Neuronal stem cell (in vitro differentiated cells): ENCODE measurements around the gene TRIM27.
A peak's percentile ranks its signal among the peaks of the same experiment; 100 is the strongest.

ENCODE experiments used
- DNase-seq: peaks from one replicate; pipeline ENCODE4 v3.0.0-alpha.2; 2013; ENCODE audit warnings: low spot score
- H2AFZ ChIP-seq: one replicate; pipeline ENCODE4 v1.6.1; 2013; ENCODE audit warnings: mild to moderate bottlenecking, low read length, inconsistent platforms
- H2AK5ac ChIP-seq: 2 replicates; pipeline ENCODE4 v1.6.1; 2013; ENCODE audit warnings: low read depth, mild to moderate bottlenecking, inconsistent platforms, low read length, moderate library complexity, mixed read lengths
- H2BK120ac ChIP-seq: 2 replicates; pipeline ENCODE4 v1.6.1; 2013; ENCODE audit warnings: low read depth, mild to moderate bottlenecking, inconsistent platforms, low read length, moderate library complexity, mixed read lengths
- H2BK12ac ChIP-seq: one replicate; pipeline ENCODE4 v1.6.1; 2013; ENCODE audit warnings: low read length, inconsistent platforms
- H2BK15ac ChIP-seq: 2 replicates; pipeline ENCODE4 v1.6.1; 2013; ENCODE audit warnings: mild to moderate bottlenecking, low read length, inconsistent platforms, mixed read lengths
- H2BK5ac ChIP-seq: one replicate; pipeline ENCODE4 v1.6.1; 2013; ENCODE audit warnings: inconsistent platforms, mild to moderate bottlenecking, low read length, moderate library complexity
- H3K14ac ChIP-seq: one replicate; pipeline ENCODE4 v1.6.1; 2013; ENCODE audit warnings: low read length, inconsistent platforms
- H3K18ac ChIP-seq: 2 replicates; pipeline ENCODE4 v1.6.1; 2013; ENCODE audit warnings: low read length, inconsistent platforms
- H3K23ac ChIP-seq: 2 replicates; pipeline ENCODE4 v1.6.1; 2013; ENCODE audit warnings: low read depth, mild to moderate bottlenecking, mixed read lengths, low read length, inconsistent platforms; ENCODE audit not compliant: poor library complexity
- H3K27ac ChIP-seq: replicated peaks from 3 replicates; pipeline ENCODE4 v1.5.1; 2013; ENCODE audit warnings: low read length, inconsistent platforms
- H3K27me3 ChIP-seq, 3 experiments: 2 replicates each; pipeline ENCODE4 v1.6.1; 2013; ENCODE audit warnings: low read length in 3 of 3, mild to moderate bottlenecking in 2 of 3, inconsistent platforms in 1 of 3, low read depth in 1 of 3, mixed read lengths in 1 of 3, moderate library complexity in 1 of 3; ENCODE audit not compliant: control insufficient read depth in 3 of 3, insufficient read depth in 3 of 3
- H3K36me3 ChIP-seq, 2 donors: replicated peaks in 1 of 2; 2 replicates each; pipeline ENCODE4 v1.6.1; 2013; ENCODE audit warnings: low read length in 2 of 2; ENCODE audit not compliant: control insufficient read depth in 2 of 2, insufficient read depth in 2 of 2
- H3K4ac ChIP-seq: 2 replicates; pipeline ENCODE4 v1.6.1; 2013; ENCODE audit warnings: inconsistent platforms, mild to moderate bottlenecking, low read length, moderate library complexity
- H3K4me1 ChIP-seq, 2 donors: 1 replicate in 1 of 2; 2 replicates in 1 of 2; pipeline ENCODE4 v1.6.1; 2013; ENCODE audit warnings: low read length in 2 of 2, low read depth in 1 of 2; ENCODE audit not compliant: control insufficient read depth in 2 of 2, insufficient read depth in 1 of 2
- H3K4me2 ChIP-seq: one replicate; pipeline ENCODE4 v1.6.1; 2013; ENCODE audit warnings: mild to moderate bottlenecking, low read length, inconsistent platforms; ENCODE audit not compliant: insufficient read depth, poor library complexity, severe bottlenecking
- H3K4me3 ChIP-seq, 2 donors: 2 replicates each; pipeline ENCODE4 v1.5.1; 2013; ENCODE audit warnings: low read length in 2 of 2, mild to moderate bottlenecking in 2 of 2, inconsistent platforms in 1 of 2, moderate library complexity in 1 of 2
- H3K79me1 ChIP-seq: one replicate; pipeline ENCODE4 v1.6.1; 2013; ENCODE audit warnings: low read depth, mild to moderate bottlenecking, inconsistent platforms, low read length, moderate library complexity
- H3K9ac ChIP-seq: one replicate; pipeline ENCODE4 v1.6.1; 2013; ENCODE audit warnings: mild to moderate bottlenecking, low read depth, low read length, inconsistent platforms; ENCODE audit not compliant: poor library complexity
- H3K9me3 ChIP-seq, 2 donors: replicated peaks in 1 of 2; 2 replicates each; pipeline versions ENCODE3 to v1.6.1; 2013; ENCODE audit warnings: low read length in 2 of 2, mild to moderate bottlenecking in 2 of 2, inconsistent platforms in 1 of 2, low read depth in 1 of 2, mixed read lengths in 1 of 2, moderate library complexity in 1 of 2; ENCODE audit not compliant: control insufficient read depth in 2 of 2, insufficient read depth in 1 of 2
- H4K8ac ChIP-seq: one replicate; pipeline ENCODE4 v1.6.1; 2013; ENCODE audit warnings: low read depth, mild to moderate bottlenecking, inconsistent platforms, low read length, moderate library complexity
- H4K91ac ChIP-seq: one replicate; pipeline ENCODE4 v1.6.1; 2013; ENCODE audit warnings: low read length, low read depth, mild to moderate bottlenecking, inconsistent platforms; ENCODE audit not compliant: poor library complexity
- WGBS, 2 donors: extraction: QIAGEN DNeasy Blood & Tissue Kit; methylation state at CpG; one replicate each; pipeline ENCODE4 v1.1.7; 2013; ENCODE audit warnings: missing lambda C conversion rate in 2 of 2, mixed read lengths in 1 of 2; ENCODE audit not compliant: insufficient read length in 2 of 2, insufficient replicate concordance in 1 of 2; ENCODE audit errors: extremely low coverage in 2 of 2; 5-methylcytosine and 5-hydroxymethylcytosine counted together

TRIM27 gene

GRCh38 chr6:28884423-28885131, 39.2 kb downstream of the TRIM27 start:
- no peak overlapping the region for H4K8ac ChIP-seq
- H2BK15ac ChIP-seq: no peak overlapping the region
- no peak overlapping the region for H3K9ac ChIP-seq
- H3K4me1 ChIP-seq: no peaks in the 10 kb centered on the region
- no peaks in the 10 kb centered on the region for H3K36me3 ChIP-seq
- H4K91ac ChIP-seq: no peak overlapping the region
- H2AK5ac ChIP-seq: peak overlapping the region; percentile 22
- no peaks in the 10 kb centered on the region for H3K27me3 ChIP-seq
- no peak overlapping the region for H3K27ac ChIP-seq
- no peak overlapping the region for H2BK5ac ChIP-seq
- H3K4me3 ChIP-seq: no peak overlapping the region
- no peak overlapping the region for H3K4ac ChIP-seq
- no peaks in the 10 kb centered on the region for H3K79me1 ChIP-seq
- H2AFZ ChIP-seq: no peak overlapping the region
- no peak overlapping the region for H3K18ac ChIP-seq
- no peak overlapping the region for H3K4me2 ChIP-seq
- no peak overlapping the region for H2BK120ac ChIP-seq
- no peak overlapping the region for H3K23ac ChIP-seq
- no peak overlapping the region for H3K14ac ChIP-seq
- no peaks in the 10 kb centered on the region for H3K9me3 ChIP-seq
- H2BK12ac ChIP-seq: no peak overlapping the region
- DNase-seq: no peak
- no CpG with 5 or more reads among the region's 18 CpGs for WGBS, 2 donors

GRCh38 chr6:28880894-28881780, 42.6 kb downstream of the TRIM27 start:
- Histone ChIP-seq H4K91ac (no peak overlapping the region), H3K9me3 (no peaks in the 10 kb centered on the region), H3K27ac (peak overlapping the region; percentile 63), H3K27me3 (peaks cover 0 to 5% (median 0%) of the 10 kb centered on the region in 3 experiments), H2BK120ac (no peak overlapping the region), H2AK5ac (no peak overlapping the region), H3K36me3 (no peaks in the 10 kb centered on the region), H3K23ac (no peak overlapping the region), H3K4me2 (peak overlapping the region; percentile 52), H2AFZ (peak overlapping the region; percentile 96), H2BK15ac (no peak overlapping the region), H4K8ac (no peak overlapping the region), H3K9ac (peak overlapping the region; percentile 82), H3K4me1 (no peaks in the 10 kb centered on the region), H3K14ac (peak overlapping the region; percentile 47), H3K79me1 (no peaks in the 10 kb centered on the region), H3K18ac (peak overlapping the region; percentile 84), H3K4ac (no peak overlapping the region), H3K4me3 (peak overlapping the region; percentile 66 to 82), H2BK5ac (no peak overlapping the region), H2BK12ac (no peak overlapping the region)
- WGBS, 2 donors: no CpG with 5 or more reads among the region's 28 CpGs
- DNase-seq: peak; percentile 85

GRCh38 chr6:28880519-28880893, 43.3 kb downstream of the TRIM27 start:
- Histone ChIP-seq H4K8ac (no peak overlapping the region), H2AK5ac (no peak overlapping the region), H3K27me3 (peaks cover 0 to 6% (median 0%) of the 10 kb centered on the region in 3 experiments), H3K14ac (no peak overlapping the region), H4K91ac (no peak overlapping the region), H3K18ac (no peak overlapping the region), H2AFZ (peak overlapping the region; percentile 96), H3K4me2 (peak overlapping the region; percentile 52), H3K27ac (peak overlapping the region; percentile 63), H3K9ac (no peak overlapping the region), H3K79me1 (no peaks in the 10 kb centered on the region), H3K4me3 (peak overlapping the region; percentile 66 to 82), H3K4me1 (no peaks in the 10 kb centered on the region), H2BK15ac (no peak overlapping the region), H3K9me3 (no peaks in the 10 kb centered on the region), H3K23ac (no peak overlapping the region), H2BK120ac (no peak overlapping the region), H2BK12ac (no peak overlapping the region), H2BK5ac (no peak overlapping the region), H3K36me3 (no peaks in the 10 kb centered on the region), H3K4ac (no peak overlapping the region)
- WGBS, 2 donors: no CpG with 5 or more reads among the region's 7 CpGs
- no peak for DNase-seq

- Histone ChIP-seq H2BK120ac (no peak overlapping the region), H3K4ac (no peak overlapping the region), H3K27me3 (peaks cover 0 to 6% (median 0%) of the 10 kb centered on the region in 3 experiments), H3K4me2 (no peak overlapping the region), H3K9ac (no peak overlapping the region), H3K4me1 (no peaks in the 10 kb centered on the region), H3K79me1 (no peaks in the 10 kb centered on the region), H4K91ac (no peak overlapping the region), H3K9me3 (no peaks in the 10 kb centered on the region), H2AFZ (no peak overlapping the region), H2BK5ac (no peak overlapping the region), H3K36me3 (no peaks in the 10 kb centered on the region), H3K18ac (no peak overlapping the region), H3K27ac (no peak overlapping the region), H4K8ac (no peak overlapping the region), H3K23ac (no peak overlapping the region), H2BK15ac (no peak overlapping the region), H2AK5ac (no peak overlapping the region), H3K14ac (no peak overlapping the region), H3K4me3 (no peak overlapping the region), H2BK12ac (no peak overlapping the region)
- no CpG with 5 or more reads among the region's 1 CpG for WGBS, 2 donors
- no peak for DNase-seq
Observed at GRCh38 chr6:28876710-28877109, 47.1 kb downstream of the TRIM27 start.
